Stimulated activated CD4-positive, alpha-beta T cell treated with anti-CD3 and anti-CD28 coated beads, Interleukin-4, amount 100 ng/mL, for 4 hours (primary cell): ENCODE measurements around the gene SRRM5.
"Not testable (repeated sequence)": the region's sequence is repeated elsewhere in the genome, so short reads cannot be mapped to it uniquely, and the experiment has no call there.

Experiments
- DNase-seq, 2 experiments: peaks; one replicate each; pipeline ENCODE4 v3.0.0-alpha.2; 2020

SRRM5 gene

GRCh38 chr19:43616306-43616705 is 4.4 kb downstream of the SRRM5 start:
- no peak for DNase-seq

- no peak for DNase-seq
Observed at GRCh38 chr19:43616954-43617353, 5.1 kb downstream of the SRRM5 start.

GRCh38 chr19:43618921-43619261 is 7.0 kb downstream of the SRRM5 start:
- DNase-seq: peak; percentile 22 to 37

- peak; percentile 84 to 87 for DNase-seq
Observed at GRCh38 chr19:43619262-43620060, 7.6 kb downstream of the SRRM5 start, which contains the start of gene ZNF428. ZNF428 (minus strand) TSS chr19:43619629; CDS start chr19:43614304, 5,325 bp downstream.

- no peak for DNase-seq
Observed at GRCh38 chr19:43620061-43621001, 8.4 kb downstream of the SRRM5 start.

- no peak for DNase-seq
Observed at GRCh38 chr19:43622070-43622469, 10.2 kb downstream of the SRRM5 start.

- DNase-seq: no peak
Observed at GRCh38 chr19:43622956-43623355, 11.1 kb downstream of the SRRM5 start.

- DNase-seq: no peak
Observed at GRCh38 chr19:43623889-43624670, 12.2 kb downstream of the SRRM5 start.

GRCh38 chr19:43624933-43625332 is 13.0 kb downstream of the SRRM5 start:
- DNase-seq: peak; percentile 81 to 83

GRCh38 chr19:43625918-43626579 is 14.2 kb downstream of the SRRM5 start:
- no peak for DNase-seq

- no peak for DNase-seq
Observed at GRCh38 chr19:43626838-43627237, 14.9 kb downstream of the SRRM5 start.

- DNase-seq: no peak
Observed at GRCh38 chr19:43628646-43629326, 16.9 kb downstream of the SRRM5 start.

- no peak for DNase-seq
Observed at GRCh38 chr19:43631491-43631890, 19.6 kb downstream of the SRRM5 start.

- DNase-seq: no peak
Observed at GRCh38 chr19:43633520-43633919, 21.6 kb downstream of the SRRM5 start.

GRCh38 chr19:43634068-43634467 is 22.2 kb downstream of the SRRM5 start:
- DNase-seq: no peak

GRCh38 chr19:43634506-43634871 is 22.6 kb downstream of the SRRM5 start:
- no peak for DNase-seq

GRCh38 chr19:43634872-43635560 is 23.1 kb downstream of the SRRM5 start:
- DNase-seq: no peak

- not testable (repeated sequence) for DNase-seq
Observed at GRCh38 chr19:43635561-43635940, 23.7 kb downstream of the SRRM5 start.

- DNase-seq: no peak
Observed at GRCh38 chr19:43636121-43636683, 24.3 kb downstream of the SRRM5 start.

GRCh38 chr19:43638214-43638994 is 26.5 kb downstream of the SRRM5 start:
- DNase-seq: no peak
